HG03521 (cell line): ENCODE results near the gene ASTN2.

Source experiments
- ATAC-seq: cut with Tn5 transposase; IDR thresholded peaks from one replicate; pipeline ENCODE4 v1.9.1; 2021; ENCODE audit warnings: mild to moderate bottlenecking, moderate library complexity; ENCODE audit not compliant: unreplicated experiment

Gene ASTN2

GRCh38 chr9:116599342-116599884 is 815.4 kb downstream of the ASTN2 start:
- no peak for ATAC-seq

- ATAC-seq: no peak
Measured at GRCh38 chr9:116596646-116597045, 818.2 kb downstream of the ASTN2 start.

GRCh38 chr9:116594547-116594946 is 820.3 kb downstream of the ASTN2 start:
- ATAC-seq: no peak

- ATAC-seq: no peak
Measured at GRCh38 chr9:116592970-116593369, 821.9 kb downstream of the ASTN2 start.

- ATAC-seq: no peak
Measured at GRCh38 chr9:116589392-116590354, 825.2 kb downstream of the ASTN2 start.

- no peak for ATAC-seq
Measured at GRCh38 chr9:116587919-116588318, 826.9 kb downstream of the ASTN2 start.

GRCh38 chr9:116585896-116586295 is 829.0 kb downstream of the ASTN2 start:
- no peak for ATAC-seq

- no peak for ATAC-seq
Measured at GRCh38 chr9:116585204-116585603, 829.7 kb downstream of the ASTN2 start.

- ATAC-seq: no peak
Measured at GRCh38 chr9:116580853-116581252, 834.0 kb downstream of the ASTN2 start.

GRCh38 chr9:116576386-116576785 is 838.5 kb downstream of the ASTN2 start:
- ATAC-seq: no peak

- ATAC-seq: no peak
Measured at GRCh38 chr9:116574027-116574679, 840.7 kb downstream of the ASTN2 start.

- ATAC-seq: peak; percentile 80
Measured at GRCh38 chr9:116572095-116572748, 842.6 kb downstream of the ASTN2 start.

GRCh38 chr9:116569111-116569510 is 845.7 kb downstream of the ASTN2 start:
- no peak for ATAC-seq

GRCh38 chr9:116566677-116567488 is 848.0 kb downstream of the ASTN2 start:
- no peak for ATAC-seq

- no peak for ATAC-seq
Measured at GRCh38 chr9:116565986-116566385, 848.9 kb downstream of the ASTN2 start.

GRCh38 chr9:116564266-116564793 is 850.5 kb downstream of the ASTN2 start:
- ATAC-seq: no peak

GRCh38 chr9:116558818-116559540 is 855.9 kb downstream of the ASTN2 start:
- no peak for ATAC-seq

- no peak for ATAC-seq
Measured at GRCh38 chr9:116558035-116558434, 856.8 kb downstream of the ASTN2 start.

GRCh38 chr9:116555556-116556155 is 859.2 kb downstream of the ASTN2 start:
- ATAC-seq: no peak
